Keratinocyte (primary cell): ENCODE data around the gene ARMC6. TPM values are rescaled to one million over a fixed set of nuclear protein-coding genes. Genes with fewer than 3 reads are reported as not detected.

Experiments used
- DNase-seq: peaks from one replicate; pipeline ENCODE4 v3.0.0-alpha.2; 2011; ENCODE audit warnings: low read depth, missing footprints, low spot score
- FAIRE-seq: peaks from 2 replicates; lab custom pipeline; 2011; peaks lifted over from hg19 to GRCh38; lab: Jason Lieb, UNC
- H2AFZ ChIP-seq: 2 replicates; pipeline ENCODE4 v1.6.0; 2012; ENCODE audit warnings: low read length, control low read depth, inconsistent platforms; ENCODE audit not compliant: control insufficient read depth
- H3K27ac ChIP-seq: 2 replicates; pipeline ENCODE4 v1.5.1; 2011; ENCODE audit warnings: low read length; ENCODE audit not compliant: control insufficient read depth, insufficient read depth
- H3K27me3 ChIP-seq: 3 replicates; pipeline ENCODE4 v1.6.0; 2011; ENCODE audit warnings: low read length; ENCODE audit not compliant: control insufficient read depth, insufficient read depth; ENCODE audit errors: extremely low read depth
- H3K36me3 ChIP-seq, 2 experiments: 2 replicates in 1 of 2; 3 replicates in 1 of 2; pipeline ENCODE4 v1.5.1; 2011; ENCODE audit warnings: low read length in 2 of 2, mild to moderate bottlenecking in 1 of 2; ENCODE audit not compliant: control insufficient read depth in 2 of 2, insufficient read depth in 2 of 2; ENCODE audit errors: extremely low read depth in 1 of 2
- H3K4me1 ChIP-seq: 3 replicates; pipeline ENCODE4 v1.5.1; 2011; ENCODE audit warnings: low read length; ENCODE audit not compliant: control insufficient read depth, insufficient read depth; ENCODE audit errors: extremely low read depth
- H3K4me2 ChIP-seq: 3 replicates; pipeline ENCODE4 v1.6.0; 2011; ENCODE audit warnings: low read depth, low read length; ENCODE audit not compliant: control insufficient read depth, insufficient read depth; ENCODE audit errors: extremely low read depth
- H3K4me3 ChIP-seq, 3 experiments: fragments of 200-600 bp in 1 of 3; sonication (generic) in 1 of 3; 2 replicates in 2 of 3; 3 replicates in 1 of 3; pipeline ENCODE4 v1.5.1; 2011 to 2016; ENCODE audit warnings: low read length in 3 of 3, mild to moderate bottlenecking in 3 of 3, control low read depth in 2 of 3, inconsistent platforms in 1 of 3, low read depth in 1 of 3, mixed read lengths in 1 of 3, mixed run types in 1 of 3, moderate library complexity in 1 of 3; ENCODE audit not compliant: control insufficient read depth in 2 of 3, insufficient read depth in 2 of 3; ENCODE audit errors: extremely low read depth in 1 of 3
- H3K79me2 ChIP-seq: 2 replicates; pipeline ENCODE4 v1.6.0; 2012; ENCODE audit warnings: low read length; ENCODE audit not compliant: control insufficient read depth, insufficient read depth
- H3K9ac ChIP-seq: 3 replicates; pipeline ENCODE4 v1.6.0; 2011; ENCODE audit warnings: low read length; ENCODE audit not compliant: control insufficient read depth, insufficient read depth; ENCODE audit errors: extremely low read depth
- H3K9me1 ChIP-seq: 3 replicates; pipeline ENCODE4 v1.6.0; 2011; ENCODE audit warnings: low read length; ENCODE audit not compliant: control insufficient read depth, insufficient read depth; ENCODE audit errors: extremely low read depth
- H3K9me3 ChIP-seq: 2 replicates; pipeline ENCODE4 v1.5.1; 2012; ENCODE audit warnings: low read depth, low read length; ENCODE audit not compliant: control insufficient read depth
- H4K20me1 ChIP-seq: 3 replicates; pipeline ENCODE4 v1.6.0; 2011; ENCODE audit warnings: low read length; ENCODE audit not compliant: control insufficient read depth, insufficient read depth; ENCODE audit errors: extremely low read depth
- EZH2 ChIP-seq: IDR thresholded peaks from one replicate; pipeline ENCODE4 v1.6.1; 2012; ENCODE audit warnings: inconsistent platforms, mild to moderate bottlenecking, low read length, moderate library complexity
- dilution Hi-C: fragments of 300-500 bp; cut with MboI; formaldehyde crosslinking; loops from one replicate; pipeline ENCODE4 v1.7.0; 2020; ENCODE audit warnings: low sequenced_read_pairs; ENCODE audit not compliant: extremely low pct_ligation_motif_present
- polyA plus RNA-seq, 5 experiments: library from polyadenylated mRNA; depleted of rRNA in 3 of 5; stranded (reverse) in 3 of 5; stranded (forward) in 1 of 5; unstranded in 1 of 5; fragments of >200 nt; gene quantifications; 1 replicate in 1 of 5; 2 replicates in 3 of 5; 3 replicates in 1 of 5; pipeline versions ENCODE4 v1.2.1 to v1.2.3, GENCODE V29; 2011 to 2012; ENCODE audit warnings: missing spikeins in 2 of 5, low read depth in 1 of 5, low replicate concordance in 1 of 5
- TF ChIP-seq, protein P1 (sequence below), 3 experiments: IDR thresholded peaks in 1 of 3; conservative IDR thresholded peaks in 1 of 3; optimal IDR thresholded peaks in 1 of 3; 2 replicates in 2 of 3; 3 replicates in 1 of 3; pipeline versions ENCODE3 to v1.5.1; 2011; ENCODE audit warnings: low read length in 3 of 3, mild to moderate bottlenecking in 3 of 3, moderate library complexity in 2 of 3, control low read depth in 1 of 3, inconsistent platforms in 1 of 3; ENCODE audit not compliant: insufficient read depth in 2 of 3; ENCODE audit errors: extremely low read depth in 1 of 3

The ARMC6 gene
- polyA plus RNA-seq, 1 donor (not counting 4 experiments of a cell fraction or from before 2014, with no cell fraction given): 23.8 TPM

DNA sequence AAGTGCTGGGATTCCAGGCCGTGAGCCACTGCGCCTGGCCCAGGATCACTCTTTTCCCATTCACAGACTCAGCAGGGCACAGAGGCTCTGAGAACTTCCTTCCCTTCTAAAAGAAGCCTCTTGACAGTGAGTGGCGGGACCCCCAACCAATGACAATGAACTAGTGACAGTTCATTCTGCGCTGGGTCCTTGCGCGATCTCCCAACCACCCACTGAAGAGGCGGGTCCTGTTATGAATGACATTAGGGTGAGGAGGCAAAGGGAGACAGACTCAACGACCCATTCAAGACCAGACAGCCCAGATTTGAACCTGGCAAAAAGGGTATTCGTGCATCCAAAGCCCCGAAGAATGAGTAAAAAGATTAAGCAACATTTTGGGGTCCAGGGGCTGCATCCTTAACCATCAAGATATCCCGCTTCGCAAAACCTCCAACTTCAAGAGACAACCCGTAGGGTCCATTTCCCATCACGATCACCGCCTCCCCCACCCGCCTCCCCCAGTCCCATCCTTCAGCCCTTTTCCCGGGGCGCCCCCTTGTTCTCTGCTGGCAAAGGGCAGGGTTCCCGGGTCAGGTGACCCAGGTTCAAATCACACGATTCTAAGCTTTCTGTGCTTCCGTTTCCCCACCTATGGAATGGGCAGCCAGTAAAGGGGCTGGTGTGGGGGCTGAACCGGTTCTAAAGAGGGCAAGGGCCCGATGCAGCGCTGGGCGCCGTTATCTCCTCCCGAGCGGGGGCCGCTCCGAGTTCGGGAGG, 805 bp upstream of the ARMC6 start:
- no peaks in the 10 kb centered on the region for H3K9me1 ChIP-seq
- H3K27me3 ChIP-seq: no peaks in the 10 kb centered on the region
- peaks cover 3% of the 10 kb centered on the region for H4K20me1 ChIP-seq
- peaks cover 73% of the 10 kb centered on the region for H3K79me2 ChIP-seq
- dilution Hi-C loops: no loop called here
- FAIRE-seq (no peak), DNase-seq (no peak)
- peak overlapping the region; percentile 94 for H3K9ac ChIP-seq
- TF ChIP-seq EZH2: no peak
- TF ChIP-seq, protein P1, sequence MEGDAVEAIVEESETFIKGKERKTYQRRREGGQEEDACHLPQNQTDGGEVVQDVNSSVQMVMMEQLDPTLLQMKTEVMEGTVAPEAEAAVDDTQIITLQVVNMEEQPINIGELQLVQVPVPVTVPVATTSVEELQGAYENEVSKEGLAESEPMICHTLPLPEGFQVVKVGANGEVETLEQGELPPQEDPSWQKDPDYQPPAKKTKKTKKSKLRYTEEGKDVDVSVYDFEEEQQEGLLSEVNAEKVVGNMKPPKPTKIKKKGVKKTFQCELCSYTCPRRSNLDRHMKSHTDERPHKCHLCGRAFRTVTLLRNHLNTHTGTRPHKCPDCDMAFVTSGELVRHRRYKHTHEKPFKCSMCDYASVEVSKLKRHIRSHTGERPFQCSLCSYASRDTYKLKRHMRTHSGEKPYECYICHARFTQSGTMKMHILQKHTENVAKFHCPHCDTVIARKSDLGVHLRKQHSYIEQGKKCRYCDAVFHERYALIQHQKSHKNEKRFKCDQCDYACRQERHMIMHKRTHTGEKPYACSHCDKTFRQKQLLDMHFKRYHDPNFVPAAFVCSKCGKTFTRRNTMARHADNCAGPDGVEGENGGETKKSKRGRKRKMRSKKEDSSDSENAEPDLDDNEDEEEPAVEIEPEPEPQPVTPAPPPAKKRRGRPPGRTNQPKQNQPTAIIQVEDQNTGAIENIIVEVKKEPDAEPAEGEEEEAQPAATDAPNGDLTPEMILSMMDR (optimal IDR thresholded peaks at IDR 0.05 in 1 of 3, IDR thresholded peaks at IDR 0.05 in 1 of 3, conservative IDR thresholded peaks at IDR 0.05 in 1 of 3; ENCODE audit: extremely low read depth in 1 of 3, insufficient read depth in 2 of 3, low read length in 3 of 3): no peak
- H3K4me3 ChIP-seq: peak overlapping the region; percentile 64 to 98 (median 96)
- H3K27ac ChIP-seq: peak overlapping the region; percentile 93
- H3K36me3 ChIP-seq: peaks cover 13 to 18% of the 10 kb centered on the region in 2 experiments
- peak overlapping the region; percentile 30 for H2AFZ ChIP-seq
- H3K9me3 ChIP-seq: no peaks in the 10 kb centered on the region
- peak overlapping the region; percentile 97 for H3K4me2 ChIP-seq
- H3K4me1 ChIP-seq: peaks cover 10% of the 10 kb centered on the region

DNA sequence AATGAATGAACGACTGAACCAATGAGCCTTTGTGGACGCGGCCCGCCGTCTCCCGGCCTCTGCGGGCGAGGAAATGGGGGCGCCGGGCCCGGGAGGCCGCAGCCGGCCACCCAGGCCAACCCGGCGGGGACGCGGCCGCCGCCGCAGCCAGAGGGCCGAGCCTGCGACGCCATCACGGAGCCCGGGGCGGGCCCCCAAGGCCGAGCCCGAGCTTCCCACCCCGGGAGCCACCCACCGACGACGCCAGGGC, 302 bp upstream of the ARMC6 start:
- DNase-seq (no peak), FAIRE-seq (no peak)
- Histone ChIP-seq H2AFZ (peak overlapping the region; percentile 30), H3K79me2 (peaks cover 74% of the 10 kb centered on the region), H3K4me2 (peak overlapping the region; percentile 97), H3K4me1 (peaks cover 10% of the 10 kb centered on the region), H3K9me3 (no peaks in the 10 kb centered on the region), H3K36me3 (peaks cover 14 to 15% of the 10 kb centered on the region in 2 experiments), H3K27me3 (no peaks in the 10 kb centered on the region), H3K4me3 (peak overlapping the region; percentile 64 to 98 (median 96)), H3K9ac (peak overlapping the region; percentile 94), H3K9me1 (no peaks in the 10 kb centered on the region), H4K20me1 (peaks cover 1% of the 10 kb centered on the region), H3K27ac (peak overlapping the region; percentile 93)
- dilution Hi-C loops: no loop called here
- TF ChIP-seq EZH2: no peak
- TF ChIP-seq, protein P1 (optimal IDR thresholded peaks at IDR 0.05 in 1 of 3, IDR thresholded peaks at IDR 0.05 in 1 of 3, conservative IDR thresholded peaks at IDR 0.05 in 1 of 3; ENCODE audit: extremely low read depth in 1 of 3, insufficient read depth in 2 of 3, low read length in 3 of 3): no peak
